ENCODE measurements around the gene EOLA2.

- TF ChIP-seq POLR2A (IDR thresholded peaks at IDR 0.05): no peak
- TF ChIP-seq CTCF (IDR thresholded peaks at IDR 0.05): no peak
Measured at GRCh38 chrX:149939655-149939904, 1.3 kb upstream of the EOLA2 start.
